ENCODE measurements around the gene PVALB.

PVALB gene

DNA sequence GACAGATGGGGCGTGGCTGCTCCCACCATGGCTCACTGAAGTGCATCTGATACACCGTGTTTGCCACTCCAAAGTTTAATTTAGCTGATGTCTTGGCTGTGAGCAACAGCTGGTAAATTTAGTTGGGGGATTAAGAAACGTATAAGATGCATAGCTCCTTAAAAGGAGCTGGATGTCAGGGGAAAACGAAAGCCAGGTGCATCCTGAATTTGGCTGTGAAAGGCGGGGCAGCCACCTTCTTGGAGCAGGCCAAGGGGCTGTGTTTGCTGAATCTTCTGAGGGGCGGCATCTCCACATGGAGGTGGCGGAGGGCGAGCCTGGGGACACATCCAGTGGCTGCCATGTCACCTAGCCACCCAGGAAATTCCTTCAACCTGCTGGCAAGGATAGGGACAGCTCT is 23.3 kb upstream of the PVALB start:
- no peak for DNase-seq

DNA sequence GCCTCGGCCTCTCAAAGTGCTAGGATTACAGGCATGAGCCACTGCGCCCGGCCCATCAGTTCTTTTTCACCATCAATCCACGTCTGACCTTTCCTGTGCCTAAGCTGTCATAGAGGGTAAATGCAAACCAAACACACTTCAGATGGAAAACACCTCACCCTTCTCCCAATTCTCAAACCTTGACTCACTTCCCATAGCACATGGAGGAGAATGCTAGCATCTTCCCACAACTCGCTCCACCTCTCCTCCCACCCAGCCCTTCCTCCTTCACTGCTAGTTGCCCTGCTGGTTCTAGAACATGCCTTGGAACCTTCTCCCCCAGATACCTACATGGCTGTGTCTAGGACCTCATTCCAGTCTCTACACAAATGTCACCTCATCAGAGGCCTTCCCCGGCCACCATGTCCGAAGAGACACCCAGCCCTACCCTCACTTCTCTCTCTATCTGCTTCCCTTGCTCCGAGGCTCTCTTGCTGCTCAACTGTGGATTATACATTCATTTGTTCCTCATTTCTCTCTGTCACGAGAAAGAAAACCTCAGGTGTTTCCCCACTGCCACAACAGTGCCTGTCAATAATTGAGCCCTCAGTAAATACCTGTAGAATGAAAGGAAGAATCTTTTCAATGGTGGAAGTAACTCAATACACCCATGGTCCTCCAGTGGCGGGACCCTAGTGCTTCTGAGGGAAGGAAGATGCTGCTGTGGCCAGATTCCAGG is 22.7 kb upstream of the PVALB start:
- no peak for DNase-seq

DNA sequence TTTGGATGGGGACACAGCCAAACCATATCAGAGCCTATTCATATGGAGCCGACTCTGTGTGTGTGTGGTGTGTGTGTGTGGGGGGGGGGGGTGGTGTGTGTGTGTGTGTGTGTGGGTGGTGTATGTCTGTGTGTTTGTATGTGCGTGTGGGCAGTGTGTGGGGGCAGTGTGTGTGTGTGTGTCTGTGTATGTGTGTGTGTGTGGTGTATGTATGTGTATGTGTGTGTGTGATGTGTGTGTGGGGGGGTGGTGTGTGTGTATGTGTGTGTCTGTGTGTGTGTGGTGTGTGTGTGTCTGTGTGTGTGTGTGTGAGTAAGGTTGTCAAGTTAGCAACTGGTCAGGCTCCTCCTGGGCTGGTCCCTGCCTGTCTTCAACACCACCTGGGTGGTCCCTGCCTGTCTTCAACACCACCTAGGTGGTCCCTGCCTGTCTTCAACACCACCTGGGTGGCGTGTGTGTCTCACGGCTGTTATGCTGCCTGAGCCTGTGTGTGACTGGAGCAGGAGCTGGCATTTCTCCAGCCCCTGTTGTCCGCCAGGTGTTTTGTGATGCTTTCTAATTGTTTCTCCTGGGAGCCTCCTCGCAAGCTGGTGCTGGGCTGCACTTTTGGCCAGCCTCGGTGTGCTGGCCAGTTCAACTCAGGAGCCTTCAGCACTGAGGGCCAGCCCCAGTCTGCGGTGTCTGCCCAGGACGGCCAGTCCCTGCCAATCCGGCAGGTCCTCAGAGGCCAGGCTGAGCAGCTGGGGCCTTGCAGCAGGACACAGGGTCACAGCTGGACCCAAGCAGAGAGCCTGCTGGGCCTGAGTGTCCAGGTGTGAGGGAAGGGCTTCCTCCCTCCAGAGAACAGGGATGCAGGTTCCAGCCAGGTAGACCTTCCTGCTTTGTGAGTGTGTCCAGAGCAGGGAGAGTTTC is 21.5 kb upstream of the PVALB start:
- DNase-seq, result peak; percentile 55

DNA sequence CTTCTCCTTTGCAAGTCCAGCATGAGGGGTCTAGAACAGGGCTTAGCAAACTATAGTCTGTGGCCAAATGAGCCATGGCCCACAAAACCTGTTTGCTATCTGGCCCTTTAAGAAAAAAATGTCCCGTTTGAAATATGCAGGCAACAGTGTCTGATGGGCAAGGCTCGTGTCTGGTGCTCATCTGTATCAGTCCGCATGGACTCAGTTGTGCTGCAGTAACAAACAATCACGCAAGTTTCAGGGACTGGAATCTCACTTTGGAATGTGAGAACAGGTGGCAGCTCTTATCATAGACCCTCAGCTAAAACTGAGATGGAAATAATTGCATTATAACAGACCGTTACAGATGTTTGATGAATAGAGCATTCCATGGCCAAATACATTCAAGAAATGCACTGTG is 19.1 kb upstream of the PVALB start:
- no peak for DNase-seq

DNA sequence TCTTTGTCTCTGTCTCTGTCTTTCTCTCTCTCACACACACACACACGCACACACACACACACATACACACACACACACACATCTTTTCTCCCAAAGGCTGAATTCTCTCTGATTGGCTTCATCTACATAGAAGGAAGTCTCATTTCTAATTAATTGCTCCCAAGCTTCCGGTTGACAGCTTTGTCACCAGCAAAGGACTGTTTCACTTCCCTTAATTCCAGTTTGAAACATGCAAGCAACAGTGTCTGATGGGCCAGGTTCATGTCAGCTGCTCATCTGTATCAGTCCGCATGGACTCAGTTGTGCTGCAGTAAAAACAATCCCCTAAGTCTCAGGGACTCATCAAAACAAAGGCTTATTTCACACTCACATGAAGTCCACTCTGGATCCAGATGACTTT is 16.2 kb upstream of the PVALB start:
- no peak for DNase-seq

DNA sequence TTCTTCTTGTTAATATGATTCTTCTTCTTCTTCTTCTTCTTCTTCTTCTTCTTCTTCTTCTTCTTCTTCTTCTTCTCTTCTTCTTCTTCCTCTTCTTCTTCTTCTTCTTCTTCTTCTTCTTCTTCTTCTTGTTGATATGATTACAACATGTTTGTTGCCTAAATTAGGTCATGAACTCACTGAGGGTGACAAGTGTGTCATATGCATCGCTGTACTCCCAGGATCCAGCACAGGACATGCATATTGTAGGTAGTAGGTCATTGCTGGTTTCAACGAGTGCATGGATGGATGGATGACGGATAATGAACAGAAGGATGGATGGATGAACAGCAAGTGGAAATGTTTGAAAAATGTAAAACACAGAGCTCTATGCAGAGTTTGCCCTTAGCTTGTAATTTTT is 14.9 kb upstream of the PVALB start:
- DNase-seq, result no peak

DNA sequence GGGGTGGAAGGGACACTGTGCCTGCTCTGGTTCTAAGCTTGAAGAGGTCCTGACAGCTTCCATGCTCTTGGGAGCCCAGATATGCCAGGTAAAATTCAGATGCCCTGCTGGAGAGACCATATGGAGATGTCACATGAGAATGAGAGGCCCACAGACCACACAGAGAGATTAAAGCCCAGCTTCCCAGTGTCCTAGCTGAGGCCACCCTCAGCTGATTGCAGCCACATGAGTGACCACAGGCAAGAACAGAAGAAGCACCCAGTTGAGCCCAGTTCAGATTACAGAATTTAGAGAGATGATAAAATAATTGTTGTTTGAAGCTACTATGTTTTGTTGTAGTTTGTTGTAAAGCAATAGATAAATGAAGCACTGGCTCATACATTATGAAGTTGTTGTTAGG is 14.4 kb upstream of the PVALB start:
- DNase-seq, result no peak

DNA sequence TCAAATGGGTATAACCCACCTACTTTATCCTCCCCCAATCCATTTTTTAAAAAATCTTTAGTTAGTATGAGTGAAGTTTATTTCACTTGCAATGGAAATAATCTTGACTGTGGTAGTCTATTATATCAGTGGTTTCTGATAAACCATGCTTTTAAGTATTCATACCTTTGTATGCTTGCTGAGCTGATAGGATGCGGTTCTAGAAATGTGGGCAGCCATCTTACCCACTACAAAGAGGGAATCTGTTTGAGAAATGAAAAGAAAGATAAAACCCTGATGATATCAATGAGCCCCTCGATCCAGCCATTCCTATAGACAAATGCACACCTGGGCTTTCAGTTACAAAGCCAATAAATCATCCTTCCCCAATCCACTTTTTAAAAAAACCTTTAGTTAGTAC is 13.8 kb upstream of the PVALB start:
- no peak for DNase-seq

DNA sequence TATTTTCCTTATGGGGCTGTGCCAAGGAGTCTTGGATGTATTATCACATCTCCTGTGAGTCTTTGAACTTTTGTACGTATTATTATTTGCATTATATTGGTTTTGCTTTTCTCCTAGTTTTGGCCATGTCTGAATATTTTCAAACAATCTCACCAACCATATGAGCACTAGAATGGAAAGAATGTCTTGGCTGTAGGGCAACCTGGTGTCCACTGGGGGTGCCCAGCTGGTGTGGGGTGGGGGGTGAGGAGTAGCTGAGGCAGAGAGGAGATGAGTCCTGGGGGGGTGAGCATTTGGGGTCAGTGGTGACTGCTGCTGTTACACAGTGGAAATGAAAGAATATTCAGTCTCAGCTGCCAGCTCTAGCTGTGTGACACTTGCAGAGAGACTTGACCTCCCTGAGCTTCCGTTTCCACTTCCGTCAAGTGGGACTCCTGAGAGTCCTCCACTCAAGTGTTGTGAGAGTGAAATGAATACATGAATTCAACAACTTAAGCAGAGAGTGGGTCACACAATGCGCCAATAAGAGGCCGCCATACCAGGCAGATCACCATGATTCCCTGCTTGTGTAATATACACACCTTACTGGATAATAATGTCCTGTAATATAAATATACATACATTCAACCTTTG is 12.7 kb upstream of the PVALB start:
- no peak for DNase-seq

DNA sequence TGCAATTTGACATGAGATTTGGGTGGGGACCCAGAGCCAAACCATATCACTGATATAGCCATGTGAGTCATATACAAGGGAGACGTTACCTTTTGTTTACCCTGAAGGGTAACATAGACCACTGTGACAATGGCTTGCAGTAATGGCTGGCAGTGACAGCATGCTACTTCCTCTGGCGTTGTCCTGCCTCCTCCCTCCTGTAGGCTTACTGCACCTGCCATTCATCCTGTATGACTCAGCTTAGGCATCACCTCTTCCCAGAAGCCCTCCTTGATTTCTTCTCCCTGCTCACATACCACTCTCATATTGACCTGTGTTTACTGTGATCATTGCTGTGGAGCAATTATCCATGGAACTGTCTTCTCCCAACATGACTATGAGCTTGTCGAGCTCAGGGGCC is 12.0 kb upstream of the PVALB start:
- DNase-seq, result no peak

DNA sequence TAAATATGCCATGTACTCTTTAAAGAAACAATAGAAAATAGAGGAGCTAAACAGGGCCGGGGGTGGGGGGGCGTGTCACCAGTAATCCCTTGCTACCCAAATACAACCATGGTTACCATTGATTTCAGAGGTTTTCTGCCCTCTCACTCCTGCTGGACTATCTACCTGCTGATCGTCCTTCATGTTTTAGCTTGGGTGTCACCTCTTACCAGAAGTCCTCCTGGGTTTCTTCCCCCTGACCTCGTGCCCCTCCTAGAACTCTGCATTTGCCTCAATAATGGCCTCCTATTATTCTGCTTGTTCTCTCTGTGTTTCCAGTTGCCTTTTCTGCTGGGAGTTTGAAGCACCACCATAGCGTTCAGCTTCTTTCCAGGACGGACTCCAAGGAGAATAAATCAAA is 9.4 kb upstream of the PVALB start:
- no peak for DNase-seq

DNA sequence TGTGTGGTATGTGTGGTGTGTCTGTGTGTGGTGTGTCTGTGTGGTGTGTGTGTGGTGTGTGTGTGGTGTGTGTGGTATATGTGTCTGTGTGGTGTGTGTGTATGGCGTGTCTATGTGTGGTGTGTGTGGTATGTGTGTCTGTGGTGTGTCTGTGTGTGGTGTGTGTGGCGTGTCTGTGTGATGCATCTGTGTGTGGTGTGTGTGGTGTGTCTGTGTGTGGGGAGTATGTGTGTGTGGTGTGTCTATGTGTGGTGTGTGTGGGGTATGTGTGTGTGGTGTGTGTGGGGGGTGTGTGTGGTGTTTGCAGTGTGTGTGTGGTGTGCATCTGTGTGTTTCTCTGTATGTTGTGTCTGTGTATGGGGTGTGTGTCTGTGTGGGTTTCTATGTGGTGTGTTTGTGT is 7.8 kb upstream of the PVALB start:
- DNase-seq, result no peak

DNA sequence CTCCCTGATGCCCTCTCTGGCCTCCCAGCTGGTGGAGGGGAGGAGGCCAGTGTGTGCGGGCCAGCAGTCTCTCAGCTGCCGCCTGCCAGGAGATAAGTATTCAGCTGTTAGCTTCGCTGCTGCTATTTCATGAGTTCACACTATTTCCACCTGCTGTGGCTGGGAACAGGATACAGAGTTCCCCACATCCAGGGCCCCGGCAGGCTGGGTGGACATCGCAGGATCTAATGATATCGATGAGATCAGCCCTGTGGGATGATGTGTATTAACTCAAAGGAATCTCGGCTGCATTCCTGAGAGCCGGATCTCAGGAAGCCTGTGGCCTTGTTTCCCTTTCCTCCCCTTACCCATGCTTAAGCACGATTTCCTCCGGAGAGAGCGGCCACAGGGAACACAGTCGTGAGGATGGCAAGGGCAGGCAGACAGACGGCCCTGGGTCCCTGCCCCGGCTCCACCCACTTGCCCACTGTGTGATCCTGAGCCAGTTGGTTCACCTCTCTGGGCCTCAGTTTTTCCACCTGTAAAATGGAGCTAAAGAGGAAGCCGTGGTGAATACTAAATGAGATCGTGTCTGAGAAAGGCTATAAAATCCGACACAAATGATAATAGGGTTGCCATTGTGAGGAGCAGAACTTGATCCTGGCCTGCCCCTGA is 6.5 kb upstream of the PVALB start:
- DNase-seq, result no peak

DNA sequence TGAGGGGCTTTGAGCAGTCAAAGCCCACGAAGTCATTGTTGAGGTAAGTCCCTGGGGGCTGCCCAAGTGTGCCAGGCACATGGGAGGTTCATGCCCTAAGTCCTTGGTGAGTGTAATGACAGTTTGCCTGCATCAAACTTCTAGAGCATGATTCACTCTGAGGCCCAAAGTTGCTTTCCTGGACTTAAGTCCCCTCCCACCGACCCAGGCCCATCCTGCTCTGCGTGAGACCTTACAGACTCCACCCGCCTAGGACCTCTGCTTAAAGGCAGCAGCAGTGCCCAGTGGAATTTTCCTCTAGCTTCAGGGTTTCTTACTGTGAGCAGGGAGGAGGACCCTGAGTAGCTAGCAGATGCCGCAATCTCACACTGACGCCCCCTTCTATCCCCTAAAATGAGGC is 5.7 kb upstream of the PVALB start:
- no peak for DNase-seq

DNA sequence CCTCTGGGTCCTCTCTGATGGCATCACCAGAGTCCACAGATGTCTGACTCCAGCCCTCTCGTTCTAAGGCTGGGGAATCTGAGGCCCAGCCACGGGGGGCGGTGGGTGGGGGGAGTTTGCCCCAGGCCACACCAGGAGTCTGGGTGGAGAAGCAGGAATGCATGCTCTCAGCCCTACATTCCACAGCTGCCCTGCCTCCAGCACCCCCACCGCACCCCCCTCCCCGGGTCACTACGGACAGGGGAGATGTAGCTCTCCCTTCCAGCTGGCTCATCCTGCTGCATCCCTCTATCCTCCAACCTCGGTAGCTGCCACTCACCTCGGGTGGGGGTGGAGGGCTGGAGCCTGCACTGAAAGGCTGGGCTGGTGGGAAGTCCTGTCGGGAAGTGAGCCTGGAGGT is 2.3 kb upstream of the PVALB start:
- no peak for DNase-seq

DNA sequence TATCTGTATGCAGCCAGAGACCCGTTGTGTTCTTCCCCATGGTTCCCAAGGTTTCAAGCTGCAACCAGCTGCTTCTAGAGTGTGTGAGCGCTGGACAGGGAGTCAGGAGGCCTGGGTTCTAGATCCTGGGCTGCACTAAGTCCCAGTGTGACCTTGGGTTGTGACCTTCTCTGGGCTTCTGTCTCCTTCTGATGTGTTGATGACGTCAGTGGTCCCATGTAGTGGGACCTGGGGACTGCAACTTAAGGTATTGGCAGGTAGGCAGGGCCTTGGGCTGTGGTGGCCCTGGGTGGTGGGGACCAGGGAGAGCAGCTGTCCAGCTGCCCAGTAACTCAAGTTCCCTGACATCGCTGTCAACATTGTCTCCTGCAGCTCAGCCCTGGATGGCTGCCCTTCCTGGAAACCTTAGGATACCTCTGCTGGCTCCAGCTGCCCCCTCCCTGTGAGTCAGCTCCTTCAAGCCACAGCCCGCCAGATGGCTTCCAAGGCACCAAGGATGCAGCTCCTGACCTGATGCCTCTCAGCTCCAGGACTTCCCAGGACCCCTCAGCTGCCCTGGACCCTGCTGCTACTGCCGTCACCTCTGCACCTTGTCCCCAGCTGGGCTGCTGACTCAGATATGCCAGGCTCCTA is 1.3 kb upstream of the PVALB start:
- no peak for DNase-seq

DNA sequence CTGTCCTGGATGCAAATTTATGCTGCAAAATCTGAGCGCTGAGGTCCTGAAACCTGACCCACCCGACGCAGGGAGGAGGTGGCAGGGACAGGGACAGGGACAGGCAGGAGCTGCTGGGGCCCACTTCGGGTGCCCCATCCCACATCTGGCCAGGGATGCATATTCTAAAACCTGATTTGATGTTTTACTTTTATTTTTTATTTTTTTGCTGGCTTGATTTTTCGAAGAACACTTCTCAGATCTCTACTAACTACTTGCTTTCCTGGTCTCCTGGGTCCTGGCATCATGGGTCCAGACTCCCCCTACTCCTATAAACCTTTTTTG is 652 bp upstream of the PVALB start:
- no peak for DNase-seq

DNA sequence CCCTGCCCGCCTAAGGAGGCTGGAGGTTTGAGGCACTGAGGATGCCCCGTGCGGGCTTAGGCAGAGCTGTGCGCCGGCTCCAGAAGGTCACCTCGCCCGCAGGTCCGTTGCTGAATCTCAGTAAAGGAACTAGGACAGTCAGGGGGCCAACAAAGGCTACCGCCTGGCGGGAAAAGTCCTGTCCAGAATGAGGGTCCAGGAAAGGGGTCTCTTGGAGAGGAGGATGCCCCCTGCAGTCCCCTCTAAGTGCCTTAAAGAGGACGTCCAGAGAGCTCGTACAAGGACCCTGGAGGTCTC is 548 bp downstream of the PVALB start:
- no peak for DNase-seq

DNA sequence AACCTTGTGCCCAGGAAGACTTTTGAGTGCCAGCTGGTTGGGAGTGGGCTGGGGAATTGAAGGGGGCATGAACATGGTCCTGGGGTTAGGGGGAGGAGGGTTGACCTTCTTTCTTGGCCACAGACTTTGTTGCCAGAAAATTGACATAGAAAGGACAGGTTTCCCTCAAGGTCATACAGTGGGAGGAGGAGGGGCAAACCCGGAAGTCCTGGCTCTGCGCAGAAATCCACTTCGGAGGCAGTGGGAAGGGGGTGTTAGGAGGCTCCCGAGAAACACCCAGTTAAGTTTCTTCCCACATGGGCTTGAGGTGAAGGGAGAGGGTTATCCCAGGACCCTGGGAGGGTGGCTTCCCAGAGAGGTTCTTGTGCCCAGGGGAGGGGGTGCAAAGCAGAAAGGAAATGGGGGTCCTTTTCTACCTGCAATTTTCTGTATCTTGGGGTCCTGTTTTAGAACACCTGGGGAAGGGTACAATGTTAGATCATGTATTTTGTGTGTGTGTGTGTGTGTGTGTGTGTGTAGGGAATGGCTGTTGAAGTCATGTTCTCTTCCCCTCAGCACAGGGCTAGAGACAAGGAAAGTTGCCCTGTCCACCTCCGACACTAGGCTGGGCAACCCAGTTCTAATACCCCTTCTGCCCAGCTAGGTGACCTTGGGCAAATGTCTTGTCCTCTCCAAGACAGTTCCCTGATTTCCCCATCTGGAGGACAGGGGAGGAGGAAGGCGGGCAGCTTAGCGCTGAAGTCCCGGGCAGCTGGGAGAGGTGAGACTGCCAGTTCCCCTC is 1.1 kb downstream of the PVALB start:
- DNase-seq, result no peak

DNA sequence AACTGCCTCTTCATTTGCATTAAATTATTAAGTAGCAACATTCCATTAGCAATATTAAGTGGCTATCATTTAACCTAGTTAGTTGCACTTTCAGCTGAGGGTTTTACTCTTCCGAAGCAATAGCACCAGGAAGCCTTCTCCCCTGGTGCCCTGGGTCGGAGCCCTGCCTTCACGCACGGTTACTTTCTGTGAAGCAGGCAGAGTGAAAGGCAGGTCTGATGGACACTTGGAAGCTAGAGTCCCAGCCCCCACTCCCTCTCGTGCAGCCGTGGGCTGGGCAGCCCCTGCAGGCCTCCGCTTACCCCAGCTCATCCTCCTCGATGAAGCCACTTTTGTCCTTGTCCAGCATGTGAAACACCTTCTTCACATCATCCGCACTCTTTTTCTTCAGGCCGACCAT is 2.0 kb downstream of the PVALB start:
- no peak for DNase-seq

DNA sequence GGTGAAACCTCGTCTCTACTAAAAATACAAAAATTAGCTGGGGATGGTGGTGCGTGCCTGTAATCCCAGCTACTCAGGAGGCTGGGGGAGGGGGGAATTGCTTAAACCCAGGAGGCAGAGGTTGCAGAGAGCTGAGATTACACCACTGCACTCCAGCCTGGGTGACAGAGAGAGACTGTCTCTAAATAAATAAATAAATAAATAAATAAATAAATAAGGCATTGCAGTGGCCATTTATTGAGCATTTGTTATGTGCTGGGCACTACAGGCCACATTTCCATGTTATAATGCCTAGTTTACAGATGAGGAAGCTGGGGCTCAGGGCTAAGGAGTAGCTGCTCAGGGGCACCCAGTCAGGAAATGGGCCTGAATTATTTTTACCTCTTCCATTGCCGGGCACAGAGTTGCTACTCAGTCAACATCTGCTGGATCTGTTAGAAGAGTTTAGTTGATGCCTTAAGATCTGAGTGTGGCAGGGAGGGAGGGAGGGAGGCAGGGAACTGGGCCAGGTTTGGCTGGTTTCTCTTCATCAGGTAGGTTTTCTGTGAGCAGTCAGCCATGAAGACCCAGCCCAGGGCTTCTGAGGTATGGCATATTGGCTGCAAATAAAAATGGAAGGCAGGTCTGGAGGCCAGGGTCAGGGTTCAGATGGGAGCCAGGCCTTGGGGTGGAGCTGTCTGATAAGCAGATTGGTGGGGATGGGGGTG is 5.6 kb downstream of the PVALB start:
- DNase-seq, result no peak

DNA sequence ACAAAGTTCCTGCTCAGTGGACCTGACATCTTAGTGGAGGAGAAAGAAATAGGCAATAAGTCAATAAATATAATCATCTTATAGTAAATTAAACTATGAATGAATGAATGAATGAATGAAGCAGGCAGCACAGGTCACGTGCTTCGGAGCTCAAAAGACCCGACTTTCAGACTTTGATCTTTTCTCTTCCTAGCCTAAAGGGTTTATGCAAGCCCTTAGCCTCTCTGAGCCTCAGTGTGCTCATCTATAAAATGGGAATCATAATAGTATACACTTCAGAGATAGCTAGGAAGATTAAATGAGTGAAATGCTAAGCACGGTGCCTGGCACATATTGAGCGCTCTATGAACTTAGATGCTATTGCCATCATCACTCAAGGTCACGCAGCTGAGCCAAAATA is 7.5 kb downstream of the PVALB start:
- no peak for DNase-seq

All from NCI-H1105 (cell line).